ENCODE results near the gene DCDC2. TPM values are rescaled to one million over a fixed set of nuclear protein-coding genes. Genes with fewer than 3 reads are reported as not detected.

The DCDC2 gene
- total and polyA plus RNA-seq, 2 donors (not counting 3 experiments of a cell fraction or from before 2014, with no cell fraction given), result not detected

GRCh38 chr6:24233813-24234442 is 123.9 kb downstream of the DCDC2 start:
- no peak for FAIRE-seq

More at GRCh38 chr6:24233813-24234442, 123.9 kb downstream of the DCDC2 start:
- Histone ChIP-seq H3K27ac (ENCODE audit: insufficient read depth, low read depth, low read length) (no peak overlapping the region), H3K9me3 (replicated peaks; ENCODE audit: control insufficient read depth, insufficient read depth, low read length) (no peaks in the 10 kb centered on the region), H3K27me3 (ENCODE audit: control insufficient read depth in 2 of 2, insufficient read depth in 2 of 2, low read length in 2 of 2) (no peaks in the 10 kb centered on the region), H4K20me1 (replicated peaks; ENCODE audit: control insufficient read depth, extremely low read depth, insufficient read depth, low read length) (no peaks in the 10 kb centered on the region), H3K79me2 (ENCODE audit: control insufficient read depth, insufficient read depth, low read length) (no peaks in the 10 kb centered on the region), H3K36me3 (ENCODE audit: control insufficient read depth in 2 of 2, extremely low read depth in 1 of 2, insufficient read depth in 2 of 2, low read length in 2 of 2) (no peaks in the 10 kb centered on the region), H3K9me1 (replicated peaks; ENCODE audit: control insufficient read depth, extremely low read depth, insufficient read depth, low read length) (no peaks in the 10 kb centered on the region), H2AFZ (ENCODE audit: low read depth, low read length) (no peak overlapping the region), H3K9ac (replicated peaks; ENCODE audit: extremely low read depth, insufficient read depth, low read length) (no peak overlapping the region), H3K4me2 (ENCODE audit: insufficient read depth, low read length) (no peak overlapping the region), H3K4me1 (ENCODE audit: control insufficient read depth, extremely low read depth, insufficient read depth, low read length) (no peaks in the 10 kb centered on the region), H3K4me3 (replicated peaks in 1 of 3; ENCODE audit: insufficient read depth in 1 of 3, low read depth in 1 of 3, low read length in 3 of 3) (no peak overlapping the region)
- intact Hi-C loops (cut with micrococcal nuclease), result no loop called here
- TF ChIP-seq POLR2AphosphoS5 (IDR thresholded peaks at IDR 0.05; ENCODE audit: insufficient read depth, low read depth, low read length) (no peak), MYC (IDR thresholded peaks at IDR 0.05; ENCODE audit: low read depth, low read length) (no peak), JUN (IDR thresholded peaks at IDR 0.05; ENCODE audit: borderline replicate concordance, insufficient read depth, insufficient read length, low read depth) (no peak), CTCF (IDR thresholded peaks at IDR 0.05; ENCODE audit: extremely low read depth in 1 of 2, insufficient read depth in 1 of 2, low read depth in 1 of 2, low read length in 2 of 2) (no peak), EZH2 (IDR thresholded peaks at IDR 0.05; ENCODE audit: borderline replicate concordance, low read depth, low read length, severe bottlenecking) (no peak), FOS (IDR thresholded peaks at IDR 0.05; ENCODE audit: borderline replicate concordance, insufficient read depth, low read length) (no peak), GATA2 (IDR thresholded peaks at IDR 0.05; ENCODE audit: insufficient read depth, insufficient read length, low read depth, low read length) (no peak), MAX (IDR thresholded peaks at IDR 0.05; ENCODE audit: insufficient read depth, insufficient read length) (no peak), POLR2A (IDR thresholded peaks at IDR 0.05; ENCODE audit: low read depth, low read length) (no peak)
- ChIA-PET POLR2A (no interaction called here), CTCF (no interaction called here)
- dilution Hi-C loops (cut with MboI; ENCODE audit: extremely low pct_ligation_motif_present, low sequenced_read_pairs), result no loop called here
- no peak for DNase-seq (ENCODE audit: low read depth, low spot score)
- no TSS peak for BruUV-seq (replicated peaks)
